ENCODE results near the gene SMG5. TPM values are rescaled to one million over a fixed set of nuclear protein-coding genes. Genes with fewer than 3 reads are reported as not detected.
A peak's percentile ranks its signal among the peaks of the same experiment; 100 is the strongest.

Gene SMG5
- total RNA-seq, 1 donor from 2014 or later: 45.9 TPM

DNA sequence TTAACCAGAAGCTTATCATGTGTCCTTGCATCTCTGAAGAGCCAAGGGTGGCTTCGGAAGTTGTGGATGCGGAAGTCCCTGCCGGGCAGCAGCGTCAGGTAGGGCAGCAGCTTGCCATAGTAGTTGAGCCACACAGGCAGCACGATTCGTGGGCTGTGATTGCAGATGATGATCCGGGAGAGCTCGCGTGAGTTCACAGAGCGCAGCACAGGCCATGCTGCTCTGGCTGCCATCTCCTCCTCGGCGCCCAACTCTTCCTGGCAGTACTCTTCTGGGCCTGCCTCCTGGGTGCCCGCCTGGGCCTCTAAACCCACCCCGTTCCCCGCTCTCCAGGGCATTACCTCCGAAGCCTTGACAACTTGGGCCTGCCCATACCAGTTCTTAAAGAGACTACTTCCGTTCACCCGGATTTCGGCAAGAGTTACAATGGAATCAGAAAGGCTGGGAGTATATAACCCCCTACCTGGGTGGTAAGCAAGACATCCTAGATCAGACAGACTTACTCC is 16.3 kb upstream of the SMG5 start, which contains the start of gene VHLL:
Gene VHLL (minus strand): TSS at position 456 of the 506 bp plus-strand sequence. CDS start 118 bp downstream, at position 338.
- Histone ChIP-seq H3K4me1 (peaks cover 4% of the 10 kb centered on the region), H3K9me3 (ENCODE audit: low read depth) (no peaks in the 10 kb centered on the region), H3K9ac (no peak within 1 kb of the TSS), H3F3A (ENCODE audit: low read depth) (peaks cover 10% of the 10 kb centered on the region), H3K4me3 (no peak within 1 kb of the TSS), H3K79me2 (ENCODE audit: low read depth) (no peaks in the 10 kb centered on the region), H3K27me3 (no peaks in the 10 kb centered on the region), H3K4me2 (no peak within 1 kb of the TSS), H3K27ac (no peak within 1 kb of the TSS), H3K36me3 (no peaks in the 10 kb centered on the region), H4K20me1 (ENCODE audit: low read depth) (no peaks in the 10 kb centered on the region), H2AFZ (replicated peaks) (no peak within 1 kb of the TSS)
- no peak for TF ChIP-seq EZH2 (IDR thresholded peaks at IDR 0.05)
- TF ChIP-seq EZH2phosphoT487 (IDR thresholded peaks at IDR 0.05): no peak
- TF ChIP-seq, protein P1, sequence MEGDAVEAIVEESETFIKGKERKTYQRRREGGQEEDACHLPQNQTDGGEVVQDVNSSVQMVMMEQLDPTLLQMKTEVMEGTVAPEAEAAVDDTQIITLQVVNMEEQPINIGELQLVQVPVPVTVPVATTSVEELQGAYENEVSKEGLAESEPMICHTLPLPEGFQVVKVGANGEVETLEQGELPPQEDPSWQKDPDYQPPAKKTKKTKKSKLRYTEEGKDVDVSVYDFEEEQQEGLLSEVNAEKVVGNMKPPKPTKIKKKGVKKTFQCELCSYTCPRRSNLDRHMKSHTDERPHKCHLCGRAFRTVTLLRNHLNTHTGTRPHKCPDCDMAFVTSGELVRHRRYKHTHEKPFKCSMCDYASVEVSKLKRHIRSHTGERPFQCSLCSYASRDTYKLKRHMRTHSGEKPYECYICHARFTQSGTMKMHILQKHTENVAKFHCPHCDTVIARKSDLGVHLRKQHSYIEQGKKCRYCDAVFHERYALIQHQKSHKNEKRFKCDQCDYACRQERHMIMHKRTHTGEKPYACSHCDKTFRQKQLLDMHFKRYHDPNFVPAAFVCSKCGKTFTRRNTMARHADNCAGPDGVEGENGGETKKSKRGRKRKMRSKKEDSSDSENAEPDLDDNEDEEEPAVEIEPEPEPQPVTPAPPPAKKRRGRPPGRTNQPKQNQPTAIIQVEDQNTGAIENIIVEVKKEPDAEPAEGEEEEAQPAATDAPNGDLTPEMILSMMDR (IDR thresholded peaks at IDR 0.05): no peak
- peaks cover 2% of the 10 kb centered on the region for H3K27me3 Mint-ChIP-seq (ENCODE audit: insufficient read depth, low read depth)
- no peak within 1 kb of the TSS for H3K27ac Mint-ChIP-seq
- no peaks in the 10 kb centered on the region for H3K36me3 Mint-ChIP-seq
- no peaks in the 10 kb centered on the region for H3K9me3 Mint-ChIP-seq
- no peak for DNase-seq (ENCODE audit: low spot score)
- H3K4me3 Mint-ChIP-seq: no peak within 1 kb of the TSS
- peaks cover 3% of the 10 kb centered on the region for H3K4me1 Mint-ChIP-seq

GRCh38 chr1:156295391-156295947 is 12.8 kb upstream of the SMG5 start, which contains the start of gene GLMP:
Gene GLMP, minus strand, starts transcription at chr1:156295679. Its CDS starts 34 bp downstream, at chr1:156295645.
- Mint-ChIP-seq H3K36me3 (peaks cover 1% of the 10 kb centered on the region), H3K9me3 (no peaks in the 10 kb centered on the region), H3K4me3 (peak within 1 kb of the TSS; percentile 79), H3K27me3 (ENCODE audit: insufficient read depth, low read depth) (peaks cover 2% of the 10 kb centered on the region), H3K27ac (peak within 1 kb of the TSS; percentile 29), H3K4me1 (peaks cover 8% of the 10 kb centered on the region)
- peak; percentile 62 for DNase-seq (ENCODE audit: low spot score)
- Histone ChIP-seq H3F3A (ENCODE audit: low read depth) (peaks cover 14% of the 10 kb centered on the region), H3K4me2 (peak within 1 kb of the TSS; percentile 89), H3K4me1 (peaks cover 4% of the 10 kb centered on the region), H3K79me2 (ENCODE audit: low read depth) (no peaks in the 10 kb centered on the region), H3K9me3 (ENCODE audit: low read depth) (no peaks in the 10 kb centered on the region), H3K27ac (no peak within 1 kb of the TSS), H3K36me3 (no peaks in the 10 kb centered on the region), H3K27me3 (no peaks in the 10 kb centered on the region), H3K9ac (peak within 1 kb of the TSS; percentile 43), H4K20me1 (ENCODE audit: low read depth) (no peaks in the 10 kb centered on the region), H3K4me3 (peak within 1 kb of the TSS; percentile 63), H2AFZ (replicated peaks) (peak within 1 kb of the TSS; percentile 95)
- TF ChIP-seq EZH2phosphoT487 (IDR thresholded peaks at IDR 0.05): no peak

GRCh38 chr1:156293895-156294294 is 11.3 kb upstream of the SMG5 start:
- TF ChIP-seq, protein P1 (IDR thresholded peaks at IDR 0.05): no peak
- TF ChIP-seq EZH2 (IDR thresholded peaks at IDR 0.05): no peak
- TF ChIP-seq EZH2phosphoT487 (IDR thresholded peaks at IDR 0.05): no peak
- Histone ChIP-seq H3K9ac (no peak overlapping the region), H3K9me3 (ENCODE audit: low read depth) (no peaks in the 10 kb centered on the region), H3K79me2 (ENCODE audit: low read depth) (no peaks in the 10 kb centered on the region), H3K27me3 (no peaks in the 10 kb centered on the region), H3K27ac (no peak overlapping the region), H3K4me1 (peaks cover 4% of the 10 kb centered on the region), H3F3A (ENCODE audit: low read depth) (peaks cover 14% of the 10 kb centered on the region), H3K4me3 (no peak overlapping the region), H4K20me1 (ENCODE audit: low read depth) (no peaks in the 10 kb centered on the region), H3K4me2 (no peak overlapping the region), H3K36me3 (no peaks in the 10 kb centered on the region), H2AFZ (replicated peaks) (no peak overlapping the region)
- Mint-ChIP-seq H3K36me3 (peaks cover 1% of the 10 kb centered on the region), H3K9me3 (no peaks in the 10 kb centered on the region), H3K27me3 (ENCODE audit: insufficient read depth, low read depth) (peaks cover 2% of the 10 kb centered on the region), H3K27ac (no peak overlapping the region), H3K4me1 (peaks cover 8% of the 10 kb centered on the region), H3K4me3 (no peak overlapping the region)
- DNase-seq (ENCODE audit: low spot score): no peak

DNA sequence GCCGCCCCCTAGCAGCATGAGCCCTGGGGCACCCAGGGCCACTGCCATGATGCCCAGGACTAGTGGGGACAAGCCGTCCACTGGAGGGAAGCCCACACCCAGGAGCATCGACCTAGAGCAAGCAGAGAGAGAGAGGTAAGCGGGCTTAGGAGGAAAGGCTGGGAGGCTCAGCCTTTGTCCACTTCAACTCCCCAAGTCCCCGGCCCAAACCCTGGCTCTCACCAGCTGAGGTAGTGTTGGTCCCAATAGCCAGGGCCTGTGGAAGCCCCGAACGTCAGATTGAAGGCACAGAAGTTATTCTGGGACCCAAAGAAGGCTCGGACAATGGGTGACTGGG is 10.4 kb upstream of the SMG5 start:
- no peak overlapping the region for H3K4me2 ChIP-seq
- H2AFZ ChIP-seq (replicated peaks): no peak overlapping the region
- TF ChIP-seq EZH2 (IDR thresholded peaks at IDR 0.05): no peak
- TF ChIP-seq, protein P1 (IDR thresholded peaks at IDR 0.05): no peak
- no peak for TF ChIP-seq EZH2phosphoT487 (IDR thresholded peaks at IDR 0.05)
- H3K4me3 ChIP-seq: no peak overlapping the region
- H3K79me2 ChIP-seq (ENCODE audit: low read depth): no peaks in the 10 kb centered on the region
- H3K4me3 Mint-ChIP-seq: peak overlapping the region; percentile 46
- no peak overlapping the region for H3K27ac Mint-ChIP-seq
- peaks cover 8% of the 10 kb centered on the region for H3K4me1 Mint-ChIP-seq
- no peaks in the 10 kb centered on the region for H3K9me3 Mint-ChIP-seq
- no peaks in the 10 kb centered on the region for H4K20me1 ChIP-seq (ENCODE audit: low read depth)
- H3K27ac ChIP-seq: no peak overlapping the region
- peaks cover 2% of the 10 kb centered on the region for H3K27me3 Mint-ChIP-seq (ENCODE audit: insufficient read depth, low read depth)
- DNase-seq (ENCODE audit: low spot score): no peak
- peaks cover 1% of the 10 kb centered on the region for H3K36me3 Mint-ChIP-seq
- no peaks in the 10 kb centered on the region for H3K9me3 ChIP-seq (ENCODE audit: low read depth)
- H3K36me3 ChIP-seq: no peaks in the 10 kb centered on the region
- peaks cover 4% of the 10 kb centered on the region for H3K4me1 ChIP-seq
- H3K9ac ChIP-seq: no peak overlapping the region
- peaks cover 11% of the 10 kb centered on the region for H3F3A ChIP-seq (ENCODE audit: low read depth)
- no peaks in the 10 kb centered on the region for H3K27me3 ChIP-seq

Data from neural progenitor cell (in vitro differentiated cells).